Tibial nerve (tissue), 4 donors: Measurements from ENCODE around the gene CNTLN.

ENCODE experiments used
- CTCF ChIP-seq, 5 experiments: fragments of 200-600 bp in 3 of 5; fragments of 450-650 bp in 2 of 5; sonication (generic) in 3 of 5; IDR thresholded peaks; one replicate each; pipeline ENCODE4 v1.5.1; 2016 to 2019; ENCODE audit warnings: antibody characterized with exemption in 5 of 5, mild to moderate bottlenecking in 3 of 5, moderate library complexity in 2 of 5
- EP300 ChIP-seq, 2 donors: sonication (generic); formaldehyde crosslinking; IDR thresholded peaks; one replicate each; pipeline ENCODE4 v1.6.1; 2017; ENCODE audit warnings: antibody characterized with exemption in 2 of 2, mild to moderate bottlenecking in 1 of 2

- no peak for TF ChIP-seq CTCF (IDR thresholded peaks at IDR 0.05)
- no peak for TF ChIP-seq EP300 (IDR thresholded peaks at IDR 0.05)
These were observed 95.2 kb downstream of the CNTLN start for GRCh38 chr9:17229945-17230560.
